HG03025 (cell line): ENCODE data around the gene CCDC154.
"Not testable (repeated sequence)": the region's sequence is repeated elsewhere in the genome, so short reads cannot be mapped to it uniquely, and the experiment has no call there.

ENCODE experiments used
- ATAC-seq: cut with Tn5 transposase; IDR thresholded peaks from one replicate; pipeline ENCODE4 v1.9.1; 2021; ENCODE audit warnings: mild to moderate bottlenecking, moderate library complexity; ENCODE audit not compliant: unreplicated experiment, low FRiP score

CCDC154 gene, protein sequence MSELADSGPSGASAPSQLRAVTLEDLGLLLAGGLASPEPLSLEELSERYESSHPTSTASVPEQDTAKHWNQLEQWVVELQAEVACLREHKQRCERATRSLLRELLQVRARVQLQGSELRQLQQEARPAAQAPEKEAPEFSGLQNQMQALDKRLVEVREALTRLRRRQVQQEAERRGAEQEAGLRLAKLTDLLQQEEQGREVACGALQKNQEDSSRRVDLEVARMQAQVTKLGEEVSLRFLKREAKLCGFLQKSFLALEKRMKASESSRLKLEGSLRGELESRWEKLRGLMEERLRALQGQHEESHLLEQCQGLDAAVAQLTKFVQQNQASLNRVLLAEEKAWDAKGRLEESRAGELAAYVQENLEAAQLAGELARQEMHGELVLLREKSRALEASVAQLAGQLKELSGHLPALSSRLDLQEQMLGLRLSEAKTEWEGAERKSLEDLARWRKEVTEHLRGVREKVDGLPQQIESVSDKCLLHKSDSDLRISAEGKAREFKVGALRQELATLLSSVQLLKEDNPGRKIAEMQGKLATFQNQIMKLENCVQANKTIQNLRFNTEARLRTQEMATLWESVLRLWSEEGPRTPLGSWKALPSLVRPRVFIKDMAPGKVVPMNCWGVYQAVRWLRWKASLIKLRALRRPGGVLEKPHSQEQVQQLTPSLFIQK

GRCh38 chr16:1443980-1444729, at the start of gene CCDC154:
CCDC154 (minus strand) TSS chr16:1444556; CDS start chr16:1444322, 234 bp downstream.
- ATAC-seq, result no peak

DNA sequence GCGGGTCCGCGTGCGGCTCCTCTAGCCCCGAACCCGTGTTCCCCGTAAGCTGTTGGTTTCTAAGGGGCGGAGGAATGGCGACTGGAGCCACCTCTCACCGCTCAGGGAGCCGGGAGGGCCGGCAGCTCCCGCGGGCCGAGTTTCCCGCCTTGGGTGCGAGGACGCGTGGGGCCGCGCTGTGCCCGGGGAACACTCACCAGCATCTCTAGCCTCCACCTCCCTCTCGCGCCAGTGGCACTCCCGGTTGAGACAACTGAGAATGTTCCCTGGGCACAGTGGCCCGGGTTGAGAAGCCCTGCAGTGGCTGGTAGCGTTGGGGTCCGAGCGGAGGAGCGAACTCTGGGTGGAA, 49.4 kb upstream of the CCDC154 start:
- no peak for ATAC-seq

GRCh38 chr16:1492923-1493745, 48.8 kb upstream of the CCDC154 start, which contains the start of gene TELO2:
TELO2 (plus strand) TSS chr16:1493360; CDS start chr16:1494282, 922 bp downstream.
- ATAC-seq, result peak; percentile 54

GRCh38 chr16:1492082-1492922, 47.9 kb upstream of the CCDC154 start:
- no peak for ATAC-seq

GRCh38 chr16:1491327-1491726, 47.0 kb upstream of the CCDC154 start:
- no peak for ATAC-seq

DNA sequence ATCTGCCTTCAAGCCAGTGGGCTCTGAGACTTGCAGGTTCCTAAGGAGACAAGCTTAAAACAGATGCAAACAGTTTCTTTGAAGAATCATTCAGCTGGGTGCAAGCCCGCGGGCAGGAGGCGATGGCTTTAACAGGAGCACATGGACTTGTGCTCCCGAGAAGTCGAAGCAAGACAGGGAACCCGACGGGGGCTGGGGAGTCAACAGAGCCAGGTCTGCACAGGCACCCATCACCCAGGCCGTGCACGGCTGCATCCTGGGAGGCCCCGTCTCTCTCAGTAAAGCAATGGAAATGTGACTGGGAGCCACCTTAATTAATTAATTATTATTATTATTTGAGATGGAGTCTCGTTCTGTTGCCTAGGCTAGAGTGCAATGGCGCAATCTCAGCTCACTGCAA, 44.7 kb upstream of the CCDC154 start:
- ATAC-seq, result no peak

- ATAC-seq, result no peak
Observed at GRCh38 chr16:1488619-1489018, 44.3 kb upstream of the CCDC154 start, which contains the start of gene PTX4. PTX4 (minus strand) TSS chr16:1488944; CDS start chr16:1488909, 35 bp downstream.

DNA sequence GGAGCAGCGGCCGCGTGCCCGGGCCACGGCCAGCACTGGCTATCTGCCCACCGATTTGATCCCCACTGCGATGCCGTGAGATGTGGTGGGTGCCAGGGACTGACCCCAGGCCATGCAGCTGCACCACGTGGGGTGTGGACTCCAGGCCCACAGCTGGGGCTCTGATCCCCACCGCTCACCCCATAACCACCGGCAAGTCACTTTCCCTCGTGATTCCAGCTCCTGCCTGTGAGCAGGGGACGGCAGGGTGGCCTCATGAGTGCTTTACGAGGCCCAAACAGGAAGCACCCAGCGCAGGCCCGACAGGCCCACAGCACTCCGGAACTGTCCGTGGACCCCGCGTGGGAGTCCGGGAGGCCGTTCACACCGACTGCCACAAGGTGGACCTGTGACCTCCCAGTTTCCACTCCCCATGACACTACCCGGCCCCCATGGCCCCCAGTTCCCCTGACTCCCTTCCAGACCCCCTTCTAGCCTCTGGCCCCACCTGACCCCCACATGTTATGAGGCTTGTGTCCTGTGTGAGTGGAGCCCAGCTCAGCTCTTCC, 43.8 kb upstream of the CCDC154 start:
- no peak for ATAC-seq

DNA sequence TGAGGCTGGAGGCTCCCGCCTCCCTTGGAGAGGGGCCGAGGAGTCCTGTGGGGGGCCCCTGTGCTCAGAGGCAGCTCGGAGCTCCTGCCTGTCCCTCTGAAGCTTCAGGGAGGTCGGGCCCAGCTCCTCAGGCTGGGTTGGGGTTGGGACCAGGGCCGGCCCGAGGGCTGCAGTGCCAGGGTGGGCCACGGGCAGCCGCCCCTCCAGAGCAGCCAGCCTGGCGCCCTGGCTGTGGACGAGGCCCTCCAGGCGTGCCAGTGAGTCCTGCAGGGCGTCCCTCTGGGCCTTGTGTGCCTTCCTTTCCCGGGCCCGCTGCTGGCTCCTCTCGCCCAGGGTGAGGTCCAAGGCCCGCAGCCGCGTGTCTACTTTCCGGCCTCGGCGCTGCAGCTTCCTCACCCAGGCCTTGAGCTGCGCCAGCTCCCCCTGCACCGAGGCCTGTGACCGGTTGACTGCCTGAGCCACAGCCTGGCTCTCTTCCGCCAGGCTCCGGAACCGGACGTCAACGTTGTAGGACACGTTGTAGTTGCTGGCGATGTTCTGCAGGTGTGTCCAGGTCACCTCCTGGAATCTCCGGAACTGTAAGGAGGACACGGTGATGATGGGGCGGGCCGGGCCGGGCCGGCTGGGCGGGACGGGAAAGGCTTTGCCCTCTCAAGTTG, 43.2 kb upstream of the CCDC154 start:
- ATAC-seq, result no peak

GRCh38 chr16:1486551-1487390, 42.4 kb upstream of the CCDC154 start:
- ATAC-seq, result no peak

- no peak for ATAC-seq
Observed at GRCh38 chr16:1485847-1486496, 41.6 kb upstream of the CCDC154 start.

DNA sequence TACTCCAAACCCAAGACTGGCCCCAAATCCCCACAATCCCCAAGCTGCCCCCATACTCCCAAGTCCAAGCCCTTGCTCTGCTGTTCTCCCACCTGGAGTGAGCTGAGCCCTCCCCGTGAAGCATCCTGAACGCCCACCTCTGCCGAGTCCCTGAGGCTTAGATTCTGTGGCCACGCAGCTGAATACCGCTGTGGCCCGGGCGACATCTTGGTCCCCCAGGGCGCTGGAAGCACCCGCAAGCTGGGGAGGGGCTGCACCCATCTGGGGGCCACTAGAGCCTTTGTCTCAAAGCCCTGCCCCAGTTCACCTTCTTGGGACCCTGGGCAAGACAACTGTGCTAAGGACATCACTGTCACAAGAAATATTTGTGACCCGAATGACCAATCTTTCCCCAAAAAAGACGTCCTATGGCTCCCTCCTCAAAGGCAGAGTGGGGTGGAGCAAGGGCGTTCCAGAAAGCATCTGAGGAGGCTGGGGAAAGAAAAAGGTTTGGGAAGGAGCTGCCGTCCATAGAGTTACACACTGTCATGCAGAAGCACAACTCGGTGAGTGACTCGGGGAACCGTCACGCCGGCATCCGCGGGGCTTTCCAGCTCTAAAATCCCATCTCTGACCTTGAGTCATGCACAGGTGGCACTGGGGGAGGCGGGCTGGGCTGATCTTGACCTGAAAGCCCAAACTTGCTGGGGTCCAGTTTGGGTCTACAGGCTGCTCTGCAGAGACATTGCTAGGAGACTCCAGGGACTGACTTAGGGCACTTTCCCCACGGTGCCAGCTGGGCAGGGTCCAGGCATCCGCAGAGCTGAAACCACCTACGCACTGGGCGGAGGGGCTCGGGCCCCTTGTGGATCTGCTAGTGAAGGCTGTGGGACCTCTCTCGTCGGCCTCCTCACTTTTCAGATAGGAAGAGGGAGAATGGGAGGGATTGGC, 37.8 kb upstream of the CCDC154 start:
- ATAC-seq, result no peak

DNA sequence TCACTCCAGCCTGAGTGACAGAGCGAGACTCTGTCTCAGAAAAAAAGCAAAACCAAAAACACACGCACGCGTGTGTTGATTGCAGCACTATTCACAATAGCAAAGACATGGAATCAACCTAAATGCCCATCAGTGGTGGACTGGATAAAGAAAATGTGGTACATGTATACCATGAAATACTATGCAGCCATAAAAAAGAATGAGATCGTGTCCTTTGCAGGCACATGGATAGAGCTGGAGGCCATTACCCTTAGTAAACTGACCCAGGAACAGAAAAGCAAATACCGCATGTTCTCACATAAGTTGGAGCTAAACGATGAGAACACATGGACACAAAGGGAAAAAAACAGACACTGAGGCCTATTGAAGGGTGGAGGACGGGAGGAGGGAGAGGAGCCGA, 34.6 kb upstream of the CCDC154 start:
- ATAC-seq, result not testable (repeated sequence)

GRCh38 chr16:1477033-1477432, 32.7 kb upstream of the CCDC154 start:
- no peak for ATAC-seq

- no peak for ATAC-seq
Observed at GRCh38 chr16:1475552-1476114, 31.3 kb upstream of the CCDC154 start.
